HL-60 (cell line): ENCODE data around the gene GPLD1.

ENCODE experiments used
- SPI1 ChIP-seq: IDR thresholded peaks from 2 replicates; pipeline ENCODE4 v1.6.1; 2012; ENCODE audit warnings: low read depth, mild to moderate bottlenecking, borderline replicate concordance
- TF ChIP-seq, protein P1 (sequence below): IDR thresholded peaks from one replicate; pipeline ENCODE4 v1.5.1; 2011; ENCODE audit warnings: low read length, control low read depth, inconsistent platforms; ENCODE audit not compliant: insufficient read depth

DNA sequence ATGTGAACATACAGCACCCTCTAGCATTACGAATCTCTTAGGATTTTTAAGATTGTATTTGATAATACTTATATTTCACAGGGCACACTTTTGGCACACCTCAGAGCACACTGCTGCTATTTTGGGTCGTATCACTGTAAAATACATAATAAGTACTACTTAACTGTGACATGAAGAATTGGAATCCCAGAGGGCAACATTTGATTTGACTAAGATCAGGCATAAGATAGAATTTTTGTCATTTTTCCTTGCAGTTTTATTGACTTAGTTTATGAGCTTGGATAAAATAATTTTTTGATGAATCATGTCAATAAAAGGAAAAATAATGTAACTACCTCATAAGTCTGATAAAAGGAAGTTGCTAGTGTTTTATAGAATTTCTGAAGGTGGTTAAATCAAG, 64.3 kb downstream of the GPLD1 start:
- TF ChIP-seq, protein P1, sequence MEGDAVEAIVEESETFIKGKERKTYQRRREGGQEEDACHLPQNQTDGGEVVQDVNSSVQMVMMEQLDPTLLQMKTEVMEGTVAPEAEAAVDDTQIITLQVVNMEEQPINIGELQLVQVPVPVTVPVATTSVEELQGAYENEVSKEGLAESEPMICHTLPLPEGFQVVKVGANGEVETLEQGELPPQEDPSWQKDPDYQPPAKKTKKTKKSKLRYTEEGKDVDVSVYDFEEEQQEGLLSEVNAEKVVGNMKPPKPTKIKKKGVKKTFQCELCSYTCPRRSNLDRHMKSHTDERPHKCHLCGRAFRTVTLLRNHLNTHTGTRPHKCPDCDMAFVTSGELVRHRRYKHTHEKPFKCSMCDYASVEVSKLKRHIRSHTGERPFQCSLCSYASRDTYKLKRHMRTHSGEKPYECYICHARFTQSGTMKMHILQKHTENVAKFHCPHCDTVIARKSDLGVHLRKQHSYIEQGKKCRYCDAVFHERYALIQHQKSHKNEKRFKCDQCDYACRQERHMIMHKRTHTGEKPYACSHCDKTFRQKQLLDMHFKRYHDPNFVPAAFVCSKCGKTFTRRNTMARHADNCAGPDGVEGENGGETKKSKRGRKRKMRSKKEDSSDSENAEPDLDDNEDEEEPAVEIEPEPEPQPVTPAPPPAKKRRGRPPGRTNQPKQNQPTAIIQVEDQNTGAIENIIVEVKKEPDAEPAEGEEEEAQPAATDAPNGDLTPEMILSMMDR = no peak
- no peak for TF ChIP-seq SPI1
